ENCODE data around the gene SIX4. TPM values are rescaled to one million over a fixed set of nuclear protein-coding genes. Genes with fewer than 3 reads are reported as not detected.

SIX4 gene
- total and polyA plus RNA-seq, 7 donors, result 0.85 to 44.8 (median 26.1) TPM

DNA sequence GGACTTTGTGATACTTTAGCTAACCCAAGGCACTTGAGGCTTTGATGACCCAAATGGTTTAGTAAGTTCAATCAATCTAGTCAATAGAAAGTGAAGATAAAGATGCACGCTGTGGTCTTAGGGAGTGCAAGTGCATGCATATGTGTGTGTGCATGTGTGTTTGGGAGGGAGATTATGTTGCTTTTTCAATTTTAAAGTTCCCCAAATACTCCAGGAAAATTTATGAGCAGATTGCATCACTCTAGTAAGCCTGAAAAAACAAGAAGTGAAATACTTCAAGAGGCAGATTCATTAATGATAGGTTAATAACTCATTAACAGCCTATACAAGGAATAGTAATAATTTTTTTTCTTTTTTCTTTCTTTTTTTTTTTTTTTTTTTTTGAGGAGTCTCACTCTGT is 62.4 kb downstream of the SIX4 start:
- DNase-seq (no peak), ATAC-seq (no peak)
- intact Hi-C loops (cut with DNase I), result no loop called here
- WGBS, 3 donors, result 85 to 97% (median 88%) methylated on average over 1 of the region's 1 CpG
- Histone ChIP-seq H3K36me3 (ENCODE audit: insufficient read depth in 1 of 2, low read depth in 1 of 2) (no peaks in the 10 kb centered on the region), H3K27me3 (ENCODE audit: insufficient read depth in 3 of 3, low read length in 2 of 3) (no peaks in the 10 kb centered on the region), H3K27ac (no peak overlapping the region), H3K9me3 (no peaks in the 10 kb centered on the region), H3K4me3 (no peak overlapping the region), H3K4me1 (peaks cover 34% of the 10 kb centered on the region)
- TF ChIP-seq, protein P1, sequence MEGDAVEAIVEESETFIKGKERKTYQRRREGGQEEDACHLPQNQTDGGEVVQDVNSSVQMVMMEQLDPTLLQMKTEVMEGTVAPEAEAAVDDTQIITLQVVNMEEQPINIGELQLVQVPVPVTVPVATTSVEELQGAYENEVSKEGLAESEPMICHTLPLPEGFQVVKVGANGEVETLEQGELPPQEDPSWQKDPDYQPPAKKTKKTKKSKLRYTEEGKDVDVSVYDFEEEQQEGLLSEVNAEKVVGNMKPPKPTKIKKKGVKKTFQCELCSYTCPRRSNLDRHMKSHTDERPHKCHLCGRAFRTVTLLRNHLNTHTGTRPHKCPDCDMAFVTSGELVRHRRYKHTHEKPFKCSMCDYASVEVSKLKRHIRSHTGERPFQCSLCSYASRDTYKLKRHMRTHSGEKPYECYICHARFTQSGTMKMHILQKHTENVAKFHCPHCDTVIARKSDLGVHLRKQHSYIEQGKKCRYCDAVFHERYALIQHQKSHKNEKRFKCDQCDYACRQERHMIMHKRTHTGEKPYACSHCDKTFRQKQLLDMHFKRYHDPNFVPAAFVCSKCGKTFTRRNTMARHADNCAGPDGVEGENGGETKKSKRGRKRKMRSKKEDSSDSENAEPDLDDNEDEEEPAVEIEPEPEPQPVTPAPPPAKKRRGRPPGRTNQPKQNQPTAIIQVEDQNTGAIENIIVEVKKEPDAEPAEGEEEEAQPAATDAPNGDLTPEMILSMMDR (IDR thresholded peaks at IDR 0.05), result no peak

Other genes starting within 250 kb of the SIX4 start
- gene C14orf39, start 238.3 kb downstream of the SIX4 start, total RNA-seq, result 1 to 10 TPM; 1.9 to 4.4 (median 3.1) TPM
- under 1 TPM; 0.12 to 0.53 (median 0.34) TPM for gene C14orf39, start 238.3 kb downstream of the SIX4 start, polyA plus RNA-seq
- gene SIX6, start 215.2 kb downstream of the SIX4 start, total RNA-seq, result under 1 TPM; 0.12 to 0.38 (median 0.25) TPM
- under 1 TPM in 2 of 3 donors, not detected in 1; 0.03 to 0.13 TPM for gene SIX6, start 215.2 kb downstream of the SIX4 start, polyA plus RNA-seq
- gene SIX1, start 74.9 kb downstream of the SIX4 start, total RNA-seq, result 10 to 100 TPM; 38.5 to 58.0 (median 43.4) TPM
- 10 to 100 TPM in 2 of 3 donors, 1 to 10 TPM in 1; 8.3 to 86.6 (median 37.7) TPM for gene SIX1, start 74.9 kb downstream of the SIX4 start, polyA plus RNA-seq
- 10 to 100 TPM; 54.5 to 74.3 (median 57.2) TPM for gene MNAT1, start 10.4 kb upstream of the SIX4 start, total RNA-seq
- 10 to 100 TPM; 24.0 to 62.8 (median 62.2) TPM for gene MNAT1, start 10.4 kb upstream of the SIX4 start, polyA plus RNA-seq

Data from psoas muscle (tissue), 8 donors.